Measurements from ENCODE around the gene NME3. TPM values are rescaled to one million over a fixed set of nuclear protein-coding genes. Genes with fewer than 3 reads are reported as not detected.

The NME3 gene
- total and polyA plus RNA-seq, 9 of the 15 experiments (the other 6 are each of a cell fraction or from before 2014, with no cell fraction given): 0.68 to 76.3 (median 11.5) TPM

DNA sequence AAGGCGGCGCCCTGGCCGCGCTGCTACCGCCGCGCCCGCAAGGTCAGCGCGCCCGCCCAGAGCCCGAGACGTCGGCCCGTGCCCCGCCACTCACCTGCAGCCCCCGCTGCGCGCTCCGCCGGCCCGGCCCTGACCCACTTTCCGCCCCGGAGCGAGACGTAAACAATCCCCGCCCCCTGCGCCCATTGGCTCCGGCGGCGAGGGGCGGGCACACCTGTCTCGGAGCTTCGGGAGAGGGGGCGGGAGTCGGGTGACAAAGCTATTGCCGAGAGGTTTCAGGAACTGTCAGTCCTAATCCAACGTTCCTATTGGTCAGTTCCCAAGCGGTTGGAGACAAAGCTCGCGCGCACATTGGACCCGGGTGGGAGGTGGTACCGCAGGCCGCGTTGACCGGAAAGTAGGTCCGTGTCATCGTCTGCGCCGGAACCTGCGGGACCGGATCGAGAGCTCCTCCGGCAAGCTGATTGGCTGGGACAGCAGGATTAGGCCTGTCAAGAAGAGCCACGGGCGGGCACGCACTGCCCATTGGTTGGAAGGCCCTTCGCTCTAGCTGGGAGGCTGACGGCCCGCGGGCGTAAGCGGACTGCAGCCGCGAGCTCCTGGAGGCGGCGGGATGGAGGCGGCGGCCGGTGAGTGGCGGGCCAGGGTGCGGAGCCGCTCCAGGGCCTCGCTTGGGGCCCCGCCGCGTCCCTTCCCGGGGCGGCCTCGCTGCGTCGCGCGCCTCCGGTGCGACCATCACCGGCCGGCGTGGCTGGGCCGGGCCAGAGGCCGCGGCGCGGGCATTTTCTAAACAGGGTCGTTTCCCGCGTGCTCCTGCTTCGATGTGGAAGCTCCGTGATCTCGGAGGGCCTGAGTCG, 11.3 kb upstream of the NME3 start, which contains the start of the genes NUBP2 and SPSB3 (continued):
- TF ChIP-seq, protein P1, sequence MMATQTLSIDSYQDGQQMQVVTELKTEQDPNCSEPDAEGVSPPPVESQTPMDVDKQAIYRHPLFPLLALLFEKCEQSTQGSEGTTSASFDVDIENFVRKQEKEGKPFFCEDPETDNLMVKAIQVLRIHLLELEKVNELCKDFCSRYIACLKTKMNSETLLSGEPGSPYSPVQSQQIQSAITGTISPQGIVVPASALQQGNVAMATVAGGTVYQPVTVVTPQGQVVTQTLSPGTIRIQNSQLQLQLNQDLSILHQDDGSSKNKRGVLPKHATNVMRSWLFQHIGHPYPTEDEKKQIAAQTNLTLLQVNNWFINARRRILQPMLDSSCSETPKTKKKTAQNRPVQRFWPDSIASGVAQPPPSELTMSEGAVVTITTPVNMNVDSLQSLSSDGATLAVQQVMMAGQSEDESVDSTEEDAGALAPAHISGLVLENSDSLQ (IDR thresholded peaks at IDR 0.05): peak; percentile 100
- TF ChIP-seq NR2F6 (CRISPR knock-in tag; IDR thresholded peaks at IDR 0.05) (no peak), CHD2 (IDR thresholded peaks at IDR 0.05; ENCODE audit: low read depth, low read length) (peak; percentile 90), NR3C1 (CRISPR knock-in tag; IDR thresholded peaks at IDR 0.05) (no peak), POLR2G (IDR thresholded peaks at IDR 0.05; ENCODE audit: low read depth, low read length) (peak; percentile 87), RBBP5 (IDR thresholded peaks at IDR 0.05; ENCODE audit: borderline replicate concordance, insufficient read depth, low read length, poor library complexity, severe bottlenecking) (peak; percentile 70), ZNF354B (CRISPR knock-in tag; IDR thresholded peaks at IDR 0.05) (no peak), ZNF75A (CRISPR knock-in tag; IDR thresholded peaks at IDR 0.05) (no peak), NFATC3 (IDR thresholded peaks at IDR 0.05) (no peak), ZNF24 (IDR thresholded peaks at IDR 0.05) (no peak), PHTF2 (CRISPR knock-in tag; IDR thresholded peaks at IDR 0.05) (no peak), MAZ (CRISPR knock-in tag; conservative IDR thresholded peaks at IDR 0.05 in 1 of 2, IDR thresholded peaks at IDR 0.05 in 1 of 2) (peak; percentile 54 to 63), ZNF785 (CRISPR knock-in tag; IDR thresholded peaks at IDR 0.05) (no peak), ATF7 (IDR thresholded peaks at IDR 0.05) (peak; percentile 94)
- TF ChIP-seq, protein P2, sequence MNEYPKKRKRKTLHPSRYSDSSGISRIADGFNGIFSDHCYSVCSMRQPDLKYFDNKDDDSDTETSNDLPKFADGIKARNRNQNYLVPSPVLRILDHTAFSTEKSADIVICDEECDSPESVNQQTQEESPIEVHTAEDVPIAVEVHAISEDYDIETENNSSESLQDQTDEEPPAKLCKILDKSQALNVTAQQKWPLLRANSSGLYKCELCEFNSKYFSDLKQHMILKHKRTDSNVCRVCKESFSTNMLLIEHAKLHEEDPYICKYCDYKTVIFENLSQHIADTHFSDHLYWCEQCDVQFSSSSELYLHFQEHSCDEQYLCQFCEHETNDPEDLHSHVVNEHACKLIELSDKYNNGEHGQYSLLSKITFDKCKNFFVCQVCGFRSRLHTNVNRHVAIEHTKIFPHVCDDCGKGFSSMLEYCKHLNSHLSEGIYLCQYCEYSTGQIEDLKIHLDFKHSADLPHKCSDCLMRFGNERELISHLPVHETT (CRISPR knock-in tag; conservative IDR thresholded peaks at IDR 0.05 in 1 of 2, IDR thresholded peaks at IDR 0.05 in 1 of 2): peak in 1 of 2 experiments; percentile 97; a peak in 2 of 4 replicates
- TF ChIP-seq, protein P3, sequence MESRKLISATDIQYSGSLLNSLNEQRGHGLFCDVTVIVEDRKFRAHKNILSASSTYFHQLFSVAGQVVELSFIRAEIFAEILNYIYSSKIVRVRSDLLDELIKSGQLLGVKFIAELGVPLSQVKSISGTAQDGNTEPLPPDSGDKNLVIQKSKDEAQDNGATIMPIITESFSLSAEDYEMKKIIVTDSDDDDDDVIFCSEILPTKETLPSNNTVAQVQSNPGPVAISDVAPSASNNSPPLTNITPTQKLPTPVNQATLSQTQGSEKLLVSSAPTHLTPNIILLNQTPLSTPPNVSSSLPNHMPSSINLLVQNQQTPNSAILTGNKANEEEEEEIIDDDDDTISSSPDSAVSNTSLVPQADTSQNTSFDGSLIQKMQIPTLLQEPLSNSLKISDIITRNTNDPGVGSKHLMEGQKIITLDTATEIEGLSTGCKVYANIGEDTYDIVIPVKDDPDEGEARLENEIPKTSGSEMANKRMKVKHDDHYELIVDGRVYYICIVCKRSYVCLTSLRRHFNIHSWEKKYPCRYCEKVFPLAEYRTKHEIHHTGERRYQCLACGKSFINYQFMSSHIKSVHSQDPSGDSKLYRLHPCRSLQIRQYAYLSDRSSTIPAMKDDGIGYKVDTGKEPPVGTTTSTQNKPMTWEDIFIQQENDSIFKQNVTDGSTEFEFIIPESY (CRISPR knock-in tag; IDR thresholded peaks at IDR 0.05): no peak
